ENCODE data around the gene GSE1. TPM values are rescaled to one million over a fixed set of nuclear protein-coding genes. Genes with fewer than 3 reads are reported as not detected.

The GSE1 gene
- total RNA-seq, 1 experiment from 2014 or later = 124 TPM

DNA sequence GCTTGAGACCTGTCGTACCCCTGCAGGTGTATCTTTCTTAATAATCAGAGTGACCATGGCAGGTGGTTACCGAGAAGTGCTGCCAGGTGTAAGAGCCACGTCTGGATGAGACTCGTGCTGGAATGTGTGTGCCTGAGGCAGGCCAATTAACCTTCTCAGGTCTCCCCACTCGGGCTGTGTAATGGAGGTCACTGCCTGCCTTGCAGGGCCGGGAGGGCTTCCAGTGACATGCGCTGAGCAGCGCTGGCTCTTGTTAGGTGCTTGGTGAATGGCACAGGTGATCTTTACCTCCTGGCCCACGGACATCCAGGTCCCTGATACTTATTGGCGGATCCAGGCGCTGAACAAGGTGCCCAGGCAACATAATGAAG is 4.6 kb upstream of the GSE1 start:
- H3K27ac Mint-ChIP-seq = no peak overlapping the region
- no peaks in the 10 kb centered on the region for H3K9me3 Mint-ChIP-seq
- ChIA-PET POLR2A (interaction anchor here (3.3 kb wide), 1 partner anchor 51 kb away, joined by 20 read pairs; no protein-coding TSS in a partner anchor), CTCF (interaction anchor here (1.4 to 1.9 kb wide), 3 partner anchors 117 to 147 kb away, joined by 4 to 13 read pairs (median 5); no protein-coding TSS in a partner anchor)
- DNase-seq (ENCODE audit: low spot score) (no peak), ATAC-seq (no peak)
- H3K4me3 Mint-ChIP-seq = peak overlapping the region; percentile 37
- peaks cover 55% of the 10 kb centered on the region for H3K4me1 Mint-ChIP-seq
- H3K36me3 Mint-ChIP-seq = no peaks in the 10 kb centered on the region
- TF ChIP-seq, protein P1, sequence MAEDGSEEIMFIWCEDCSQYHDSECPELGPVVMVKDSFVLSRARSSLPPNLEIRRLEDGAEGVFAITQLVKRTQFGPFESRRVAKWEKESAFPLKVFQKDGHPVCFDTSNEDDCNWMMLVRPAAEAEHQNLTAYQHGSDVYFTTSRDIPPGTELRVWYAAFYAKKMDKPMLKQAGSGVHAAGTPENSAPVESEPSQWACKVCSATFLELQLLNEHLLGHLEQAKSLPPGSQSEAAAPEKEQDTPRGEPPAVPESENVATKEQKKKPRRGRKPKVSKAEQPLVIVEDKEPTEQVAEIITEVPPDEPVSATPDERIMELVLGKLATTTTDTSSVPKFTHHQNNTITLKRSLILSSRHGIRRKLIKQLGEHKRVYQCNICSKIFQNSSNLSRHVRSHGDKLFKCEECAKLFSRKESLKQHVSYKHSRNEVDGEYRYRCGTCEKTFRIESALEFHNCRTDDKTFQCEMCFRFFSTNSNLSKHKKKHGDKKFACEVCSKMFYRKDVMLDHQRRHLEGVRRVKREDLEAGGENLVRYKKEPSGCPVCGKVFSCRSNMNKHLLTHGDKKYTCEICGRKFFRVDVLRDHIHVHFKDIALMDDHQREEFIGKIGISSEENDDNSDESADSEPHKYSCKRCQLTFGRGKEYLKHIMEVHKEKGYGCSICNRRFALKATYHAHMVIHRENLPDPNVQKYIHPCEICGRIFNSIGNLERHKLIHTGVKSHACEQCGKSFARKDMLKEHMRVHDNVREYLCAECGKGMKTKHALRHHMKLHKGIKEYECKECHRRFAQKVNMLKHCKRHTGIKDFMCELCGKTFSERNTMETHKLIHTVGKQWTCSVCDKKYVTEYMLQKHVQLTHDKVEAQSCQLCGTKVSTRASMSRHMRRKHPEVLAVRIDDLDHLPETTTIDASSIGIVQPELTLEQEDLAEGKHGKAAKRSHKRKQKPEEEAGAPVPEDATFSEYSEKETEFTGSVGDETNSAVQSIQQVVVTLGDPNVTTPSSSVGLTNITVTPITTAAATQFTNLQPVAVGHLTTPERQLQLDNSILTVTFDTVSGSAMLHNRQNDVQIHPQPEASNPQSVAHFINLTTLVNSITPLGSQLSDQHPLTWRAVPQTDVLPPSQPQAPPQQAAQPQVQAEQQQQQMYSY (CRISPR knock-in tag; IDR thresholded peaks at IDR 0.05) = no peak
- TF ChIP-seq, protein P2, sequence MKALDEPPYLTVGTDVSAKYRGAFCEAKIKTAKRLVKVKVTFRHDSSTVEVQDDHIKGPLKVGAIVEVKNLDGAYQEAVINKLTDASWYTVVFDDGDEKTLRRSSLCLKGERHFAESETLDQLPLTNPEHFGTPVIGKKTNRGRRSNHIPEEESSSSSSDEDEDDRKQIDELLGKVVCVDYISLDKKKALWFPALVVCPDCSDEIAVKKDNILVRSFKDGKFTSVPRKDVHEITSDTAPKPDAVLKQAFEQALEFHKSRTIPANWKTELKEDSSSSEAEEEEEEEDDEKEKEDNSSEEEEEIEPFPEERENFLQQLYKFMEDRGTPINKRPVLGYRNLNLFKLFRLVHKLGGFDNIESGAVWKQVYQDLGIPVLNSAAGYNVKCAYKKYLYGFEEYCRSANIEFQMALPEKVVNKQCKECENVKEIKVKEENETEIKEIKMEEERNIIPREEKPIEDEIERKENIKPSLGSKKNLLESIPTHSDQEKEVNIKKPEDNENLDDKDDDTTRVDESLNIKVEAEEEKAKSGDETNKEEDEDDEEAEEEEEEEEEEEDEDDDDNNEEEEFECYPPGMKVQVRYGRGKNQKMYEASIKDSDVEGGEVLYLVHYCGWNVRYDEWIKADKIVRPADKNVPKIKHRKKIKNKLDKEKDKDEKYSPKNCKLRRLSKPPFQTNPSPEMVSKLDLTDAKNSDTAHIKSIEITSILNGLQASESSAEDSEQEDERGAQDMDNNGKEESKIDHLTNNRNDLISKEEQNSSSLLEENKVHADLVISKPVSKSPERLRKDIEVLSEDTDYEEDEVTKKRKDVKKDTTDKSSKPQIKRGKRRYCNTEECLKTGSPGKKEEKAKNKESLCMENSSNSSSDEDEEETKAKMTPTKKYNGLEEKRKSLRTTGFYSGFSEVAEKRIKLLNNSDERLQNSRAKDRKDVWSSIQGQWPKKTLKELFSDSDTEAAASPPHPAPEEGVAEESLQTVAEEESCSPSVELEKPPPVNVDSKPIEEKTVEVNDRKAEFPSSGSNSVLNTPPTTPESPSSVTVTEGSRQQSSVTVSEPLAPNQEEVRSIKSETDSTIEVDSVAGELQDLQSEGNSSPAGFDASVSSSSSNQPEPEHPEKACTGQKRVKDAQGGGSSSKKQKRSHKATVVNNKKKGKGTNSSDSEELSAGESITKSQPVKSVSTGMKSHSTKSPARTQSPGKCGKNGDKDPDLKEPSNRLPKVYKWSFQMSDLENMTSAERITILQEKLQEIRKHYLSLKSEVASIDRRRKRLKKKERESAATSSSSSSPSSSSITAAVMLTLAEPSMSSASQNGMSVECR (CRISPR knock-in tag; IDR thresholded peaks at IDR 0.05; ENCODE audit: borderline replicate concordance) = no peak
- no peak for TF ChIP-seq ZNF416 (CRISPR knock-in tag; IDR thresholded peaks at IDR 0.05)
- TF ChIP-seq ZNF121 (CRISPR knock-in tag; IDR thresholded peaks at IDR 0.05) = no peak
- TF ChIP-seq ZNF219 (CRISPR knock-in tag; IDR thresholded peaks at IDR 0.05; ENCODE audit: borderline replicate concordance) = no peak
- TF ChIP-seq SMAD3 (CRISPR knock-in tag; IDR thresholded peaks at IDR 0.05; ENCODE audit: borderline replicate concordance) = no peak
- TF ChIP-seq JAZF1 (CRISPR knock-in tag; IDR thresholded peaks at IDR 0.05) = no peak
- TF ChIP-seq, protein P3, sequence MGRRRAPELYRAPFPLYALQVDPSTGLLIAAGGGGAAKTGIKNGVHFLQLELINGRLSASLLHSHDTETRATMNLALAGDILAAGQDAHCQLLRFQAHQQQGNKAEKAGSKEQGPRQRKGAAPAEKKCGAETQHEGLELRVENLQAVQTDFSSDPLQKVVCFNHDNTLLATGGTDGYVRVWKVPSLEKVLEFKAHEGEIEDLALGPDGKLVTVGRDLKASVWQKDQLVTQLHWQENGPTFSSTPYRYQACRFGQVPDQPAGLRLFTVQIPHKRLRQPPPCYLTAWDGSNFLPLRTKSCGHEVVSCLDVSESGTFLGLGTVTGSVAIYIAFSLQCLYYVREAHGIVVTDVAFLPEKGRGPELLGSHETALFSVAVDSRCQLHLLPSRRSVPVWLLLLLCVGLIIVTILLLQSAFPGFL (CRISPR knock-in tag; IDR thresholded peaks at IDR 0.05; ENCODE audit: borderline replicate concordance) = no peak
- no peak for TF ChIP-seq KAT7 (CRISPR knock-in tag; IDR thresholded peaks at IDR 0.05; ENCODE audit: borderline replicate concordance)
- TF ChIP-seq, protein P4, sequence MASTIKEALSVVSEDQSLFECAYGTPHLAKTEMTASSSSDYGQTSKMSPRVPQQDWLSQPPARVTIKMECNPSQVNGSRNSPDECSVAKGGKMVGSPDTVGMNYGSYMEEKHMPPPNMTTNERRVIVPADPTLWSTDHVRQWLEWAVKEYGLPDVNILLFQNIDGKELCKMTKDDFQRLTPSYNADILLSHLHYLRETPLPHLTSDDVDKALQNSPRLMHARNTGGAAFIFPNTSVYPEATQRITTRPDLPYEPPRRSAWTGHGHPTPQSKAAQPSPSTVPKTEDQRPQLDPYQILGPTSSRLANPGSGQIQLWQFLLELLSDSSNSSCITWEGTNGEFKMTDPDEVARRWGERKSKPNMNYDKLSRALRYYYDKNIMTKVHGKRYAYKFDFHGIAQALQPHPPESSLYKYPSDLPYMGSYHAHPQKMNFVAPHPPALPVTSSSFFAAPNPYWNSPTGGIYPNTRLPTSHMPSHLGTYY (CRISPR knock-in tag; IDR thresholded peaks at IDR 0.05) = no peak
- TF ChIP-seq RELA (CRISPR knock-in tag; IDR thresholded peaks at IDR 0.05; ENCODE audit: borderline replicate concordance) = no peak
- TF ChIP-seq, protein P5, sequence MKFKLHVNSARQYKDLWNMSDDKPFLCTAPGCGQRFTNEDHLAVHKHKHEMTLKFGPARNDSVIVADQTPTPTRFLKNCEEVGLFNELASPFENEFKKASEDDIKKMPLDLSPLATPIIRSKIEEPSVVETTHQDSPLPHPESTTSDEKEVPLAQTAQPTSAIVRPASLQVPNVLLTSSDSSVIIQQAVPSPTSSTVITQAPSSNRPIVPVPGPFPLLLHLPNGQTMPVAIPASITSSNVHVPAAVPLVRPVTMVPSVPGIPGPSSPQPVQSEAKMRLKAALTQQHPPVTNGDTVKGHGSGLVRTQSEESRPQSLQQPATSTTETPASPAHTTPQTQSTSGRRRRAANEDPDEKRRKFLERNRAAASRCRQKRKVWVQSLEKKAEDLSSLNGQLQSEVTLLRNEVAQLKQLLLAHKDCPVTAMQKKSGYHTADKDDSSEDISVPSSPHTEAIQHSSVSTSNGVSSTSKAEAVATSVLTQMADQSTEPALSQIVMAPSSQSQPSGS (CRISPR knock-in tag; IDR thresholded peaks at IDR 0.05; ENCODE audit: borderline replicate concordance, low read depth) = no peak
- peaks cover 17% of the 10 kb centered on the region for H3K27me3 Mint-ChIP-seq (ENCODE audit: low read depth)

DNA sequence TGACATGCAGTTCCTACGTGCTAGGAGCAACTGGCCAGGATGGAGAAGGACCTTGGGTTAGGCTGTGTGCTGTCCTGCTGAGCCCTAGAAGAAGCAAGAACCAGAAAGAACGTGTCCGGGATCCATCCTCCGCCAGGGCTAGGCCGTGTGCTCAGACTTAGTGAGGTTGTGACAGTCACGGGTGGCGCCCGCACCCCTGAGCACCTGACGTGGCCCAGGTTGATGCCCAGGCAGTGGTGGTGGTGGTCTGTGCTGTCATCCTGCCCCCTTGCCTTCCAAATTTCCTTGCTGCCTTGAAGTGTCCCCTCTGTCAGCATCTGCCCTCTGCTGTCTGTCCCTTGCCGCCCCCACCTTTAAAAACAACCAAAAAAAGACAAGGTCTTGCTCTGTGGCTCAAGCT is 4.2 kb upstream of the GSE1 start:
- POLR2A ChIA-PET = interaction anchor here (3.3 kb wide), 1 partner anchor 52 kb away, joined by 20 read pairs; no protein-coding TSS in a partner anchor
- peaks cover 55% of the 10 kb centered on the region for H3K4me1 Mint-ChIP-seq
- H3K27ac Mint-ChIP-seq = no peak overlapping the region

More for the DNA sequence above, 4.2 kb upstream of the GSE1 start:
- TF ChIP-seq, protein P3 (CRISPR knock-in tag; IDR thresholded peaks at IDR 0.05; ENCODE audit: borderline replicate concordance) = no peak
- CTCF ChIA-PET = interaction anchor here (0.6 to 9.0 kb wide), 16 partner anchors 7 to 210 kb away, joined by 3 to 160 read pairs (median 8); no protein-coding TSS in a partner anchor
- DNase-seq (ENCODE audit: low spot score) (no peak), ATAC-seq (no peak)
- Mint-ChIP-seq H3K36me3 (no peaks in the 10 kb centered on the region), H3K9me3 (no peaks in the 10 kb centered on the region), H3K27me3 (ENCODE audit: low read depth) (peaks cover 17% of the 10 kb centered on the region), H3K4me3 (no peak overlapping the region; the same call in 1 of the 2 replicates)
